ENCODE measurements around the gene MBD2.
A peak's percentile ranks its signal among the peaks of the same experiment; 100 is the strongest.
"Not testable (repeated sequence)": the region's sequence is repeated elsewhere in the genome, so short reads cannot be mapped to it uniquely, and the experiment has no call there.

MBD2 gene

DNA sequence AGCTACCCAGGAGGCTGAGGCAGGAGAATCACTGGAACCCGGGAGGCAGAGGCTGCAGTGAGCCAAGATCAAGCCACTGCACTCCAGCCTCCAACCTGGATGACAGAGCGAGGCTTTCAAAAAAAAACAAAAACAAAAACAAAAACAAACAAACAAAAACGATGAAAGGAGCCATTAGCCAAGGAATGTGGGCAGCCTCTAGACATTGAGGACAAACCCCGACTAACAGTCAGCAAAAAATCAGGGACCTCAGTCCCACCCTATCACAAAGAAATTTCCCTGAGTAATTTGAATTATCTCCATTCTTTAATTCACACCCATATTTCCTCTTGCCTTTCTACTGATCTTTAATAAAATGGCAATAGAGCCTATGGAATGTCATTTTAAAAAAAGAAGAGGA, 75.8 kb downstream of the MBD2 start:
- no peak for DNase-seq

DNA sequence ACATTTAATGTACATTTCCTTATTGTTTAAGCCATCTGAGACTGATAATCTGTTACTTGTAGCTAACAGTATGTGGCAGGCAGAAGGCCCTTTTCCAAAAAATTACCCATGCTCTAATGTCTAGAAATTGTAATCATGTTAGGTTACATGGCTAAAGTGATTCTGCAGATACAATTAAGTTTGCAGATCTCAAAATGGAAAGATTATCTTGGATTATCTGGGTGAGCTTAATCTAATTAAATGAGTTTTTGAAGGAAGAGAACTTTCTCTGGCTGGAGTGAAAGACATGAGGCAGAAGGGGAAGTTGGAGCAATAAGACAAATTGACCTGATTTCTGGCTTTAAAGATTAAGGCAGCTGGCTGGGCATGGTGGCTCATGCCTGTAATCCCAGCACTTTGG, 76.3 kb downstream of the MBD2 start:
- no peak for DNase-seq

DNA sequence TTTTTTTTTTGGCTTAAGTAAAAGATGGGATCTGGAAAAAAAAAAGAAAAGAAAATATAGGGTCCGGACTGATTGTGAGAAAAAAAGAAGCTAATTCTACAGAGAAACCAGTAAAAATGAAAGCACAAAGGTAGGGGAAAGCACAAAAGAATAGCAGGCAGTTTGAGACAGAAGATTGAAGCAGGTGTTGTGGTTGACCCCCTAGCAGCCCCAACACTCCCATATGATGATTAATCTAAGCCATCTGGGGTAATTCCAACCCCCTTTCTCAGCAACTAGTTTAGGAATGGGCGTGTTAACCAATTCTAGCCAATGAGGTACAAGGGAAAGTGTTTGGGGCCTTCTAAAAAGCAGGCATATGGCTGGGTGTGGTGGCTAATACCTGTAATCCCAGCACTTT, 77.0 kb downstream of the MBD2 start:
- no peak for DNase-seq

DNA sequence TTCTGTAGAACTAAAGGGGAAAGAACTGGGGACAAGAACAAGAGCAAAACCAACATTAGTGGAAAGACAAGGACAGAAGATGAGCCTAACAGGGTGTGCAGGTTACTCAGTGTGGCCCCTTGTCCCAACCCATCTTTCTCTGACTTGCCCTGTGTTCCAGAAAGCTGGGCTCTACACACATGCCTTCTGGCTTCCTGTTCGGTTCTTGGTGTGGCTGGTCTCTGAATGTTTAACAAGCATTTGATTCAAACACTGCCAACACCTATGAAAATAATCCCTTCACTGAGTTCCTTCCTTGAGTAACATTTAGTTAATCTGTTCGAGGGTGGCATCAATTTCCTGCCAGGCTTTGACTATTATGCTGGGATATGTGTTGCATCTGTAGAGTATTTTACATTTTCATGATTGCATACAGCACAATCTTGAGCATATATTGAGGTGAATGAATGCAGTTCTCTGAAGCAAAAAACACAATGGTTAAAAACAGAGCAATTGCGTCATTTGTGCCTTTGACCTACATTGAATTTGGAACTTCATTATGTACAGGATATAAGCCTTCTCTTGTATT, 83.3 kb downstream of the MBD2 start:
- DNase-seq, result no peak

DNA sequence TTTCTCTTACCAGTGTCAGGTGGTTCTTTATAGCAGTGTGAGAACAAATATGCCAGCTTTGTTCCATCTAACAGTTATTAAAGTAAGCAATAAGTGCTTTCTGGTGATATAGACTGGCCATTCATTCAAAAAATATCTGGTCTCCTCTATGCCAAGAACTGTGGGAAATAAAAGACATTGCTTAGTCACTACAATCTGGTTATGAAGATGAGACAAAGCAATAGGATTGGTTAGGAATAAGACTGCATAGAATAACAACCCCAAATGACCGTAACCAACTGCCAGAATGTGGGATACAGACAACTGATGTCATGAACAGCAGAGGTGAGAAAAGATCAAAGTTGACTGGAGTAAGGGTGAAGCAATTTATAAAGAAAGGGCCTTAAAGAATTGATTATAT, 83.8 kb downstream of the MBD2 start:
- DNase-seq, result no peak

DNA sequence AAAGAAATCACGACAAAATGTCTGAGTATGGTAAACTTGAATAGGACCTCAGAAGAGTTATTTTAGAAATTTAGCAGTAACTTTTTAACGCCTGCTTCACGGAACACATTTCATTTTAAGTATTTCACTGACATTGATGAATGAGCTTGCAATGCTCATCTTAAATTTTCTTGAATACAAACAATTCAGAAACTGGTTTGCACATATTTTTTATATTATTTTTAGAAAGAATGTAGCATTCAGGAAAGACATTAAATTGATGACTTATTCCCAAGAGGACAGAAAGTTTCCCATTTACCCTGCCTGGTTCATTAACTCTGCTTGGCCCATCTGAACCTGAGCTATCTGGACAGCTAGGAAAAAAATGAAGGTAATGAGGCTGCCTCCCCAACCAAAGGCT, 89.3 kb downstream of the MBD2 start:
- no peak for DNase-seq

DNA sequence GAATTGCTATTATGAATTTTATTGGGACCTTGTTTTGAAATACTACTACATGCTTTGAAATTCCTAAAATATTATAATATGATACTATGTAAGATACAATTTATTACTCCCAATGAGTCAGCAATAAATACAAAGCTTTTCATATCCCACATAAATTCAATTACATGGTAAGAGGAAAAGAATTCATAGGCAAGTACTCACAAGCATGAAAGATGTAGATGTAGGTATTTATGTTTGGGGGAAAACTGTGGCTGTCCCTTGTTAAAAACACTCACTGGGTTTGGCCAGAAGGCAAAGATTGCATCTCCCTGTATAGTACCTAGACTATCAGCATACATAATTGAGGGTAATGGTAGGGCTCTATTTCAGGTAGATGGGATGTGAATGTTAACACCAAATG, 90.4 kb downstream of the MBD2 start:
- no peak for DNase-seq

DNA sequence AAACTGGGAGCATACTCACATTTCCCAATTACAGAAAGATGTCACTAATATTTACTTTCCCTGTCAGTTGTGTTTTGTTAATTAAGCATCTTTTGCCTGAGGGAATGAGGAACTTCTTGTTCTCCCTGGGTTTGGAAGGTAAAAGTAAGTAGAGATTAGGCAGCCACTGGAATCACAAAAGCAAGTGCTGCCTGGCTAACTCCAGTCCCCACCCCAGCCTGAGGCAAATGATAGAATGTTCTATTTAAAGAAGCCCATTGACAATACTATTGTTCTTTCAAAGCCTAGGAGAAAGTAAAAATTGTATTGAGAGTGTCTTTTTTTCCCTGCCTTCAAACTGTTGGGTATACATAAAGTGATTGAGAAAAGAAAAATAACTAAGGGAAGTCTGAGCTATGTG, 93.8 kb downstream of the MBD2 start:
- no peak for DNase-seq

DNA sequence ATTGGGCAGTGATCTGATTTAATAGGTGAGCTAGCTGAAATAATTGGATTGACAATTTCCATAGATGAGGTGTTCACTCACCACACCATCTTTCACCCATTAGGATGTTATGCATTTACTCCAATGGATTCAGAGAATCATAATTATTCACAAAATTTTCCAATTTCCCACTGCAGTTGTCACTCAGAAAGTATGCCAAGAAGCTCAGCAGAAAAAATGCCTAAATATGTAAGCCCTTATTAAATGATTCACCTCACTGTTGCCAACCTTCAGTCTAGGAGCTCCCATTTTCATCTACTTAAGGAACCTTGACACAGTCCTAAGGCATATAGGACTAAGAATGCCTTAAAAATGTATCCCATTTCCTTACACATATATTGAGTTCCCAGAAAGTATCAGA, 94.3 kb downstream of the MBD2 start:
- no peak for DNase-seq

DNA sequence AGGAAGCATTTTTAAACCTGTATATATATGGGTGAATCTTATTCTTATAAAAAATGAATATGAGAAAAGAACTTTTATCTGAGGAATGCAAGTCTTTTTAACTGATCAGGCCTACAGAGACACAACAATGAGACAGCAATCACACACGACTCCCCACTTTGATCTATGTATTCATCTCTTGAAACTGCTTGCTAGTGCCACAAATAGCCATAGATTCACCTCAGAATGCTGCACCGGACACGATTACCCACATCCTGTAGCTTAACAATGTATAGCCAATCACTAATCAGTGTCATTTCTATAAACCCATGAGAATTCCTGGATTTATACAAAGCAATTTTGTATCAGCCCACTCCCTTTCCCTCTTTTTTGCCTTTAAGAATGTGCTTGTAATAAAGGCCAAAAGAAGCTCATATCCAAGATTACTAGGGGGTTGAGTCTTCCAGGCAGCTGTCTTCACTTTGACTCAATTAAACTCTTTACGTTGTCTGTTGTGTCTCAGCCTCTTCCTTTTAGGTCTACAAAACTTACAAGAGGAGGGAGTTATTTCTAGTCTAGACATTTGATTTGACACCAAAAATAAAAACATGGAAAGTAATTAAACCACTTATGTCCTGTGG, 94.9 kb downstream of the MBD2 start:
- no peak for DNase-seq

DNA sequence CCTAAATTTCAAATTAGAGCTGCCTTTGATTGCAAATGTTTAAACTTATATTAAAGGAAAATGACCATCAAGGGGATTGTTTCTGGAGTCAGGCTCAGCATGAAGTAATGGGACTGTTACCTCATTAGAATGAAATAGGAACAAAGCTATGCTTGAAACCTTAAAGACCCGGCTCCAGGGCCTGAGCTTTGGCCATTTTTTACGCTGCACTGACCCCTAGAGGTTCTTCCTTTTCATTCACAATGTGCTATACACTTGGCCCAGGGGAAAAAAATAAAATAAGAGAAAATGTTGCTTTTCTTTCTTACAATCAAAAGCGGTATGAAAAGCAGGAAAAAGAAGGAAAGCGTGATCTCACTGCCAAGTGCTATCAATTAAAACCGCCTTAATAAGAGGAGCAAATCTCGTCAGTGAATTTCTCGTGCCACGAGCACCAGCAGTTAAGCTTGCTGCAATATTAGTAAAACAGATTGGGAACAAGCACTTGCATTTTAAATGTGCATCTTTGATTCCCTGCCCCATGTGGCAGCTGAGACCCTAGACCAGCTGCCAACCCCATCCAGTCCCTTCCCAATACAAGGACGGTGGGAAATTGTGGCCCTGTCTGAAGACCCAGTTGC, 96.6 kb downstream of the MBD2 start:
- DNase-seq, result no peak

DNA sequence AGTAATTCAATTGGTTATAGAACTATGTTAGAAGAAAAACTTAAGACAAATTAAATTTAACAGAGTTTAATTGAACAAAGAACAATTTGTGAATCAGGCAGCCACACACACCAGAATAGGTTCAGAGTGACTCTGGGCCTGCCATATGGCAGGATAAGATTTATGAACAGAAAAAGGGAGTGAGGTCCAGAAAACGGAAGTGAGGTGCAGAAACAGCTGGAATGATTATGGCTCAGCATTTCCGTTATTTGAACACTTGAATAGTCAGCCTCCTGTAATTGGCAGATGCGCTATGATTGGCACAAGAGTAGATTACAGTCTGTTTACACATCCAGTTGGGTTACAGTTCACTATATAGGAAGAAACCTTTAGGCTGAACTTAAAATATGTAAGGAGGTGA, 99.0 kb downstream of the MBD2 start:
- no peak for DNase-seq

DNA sequence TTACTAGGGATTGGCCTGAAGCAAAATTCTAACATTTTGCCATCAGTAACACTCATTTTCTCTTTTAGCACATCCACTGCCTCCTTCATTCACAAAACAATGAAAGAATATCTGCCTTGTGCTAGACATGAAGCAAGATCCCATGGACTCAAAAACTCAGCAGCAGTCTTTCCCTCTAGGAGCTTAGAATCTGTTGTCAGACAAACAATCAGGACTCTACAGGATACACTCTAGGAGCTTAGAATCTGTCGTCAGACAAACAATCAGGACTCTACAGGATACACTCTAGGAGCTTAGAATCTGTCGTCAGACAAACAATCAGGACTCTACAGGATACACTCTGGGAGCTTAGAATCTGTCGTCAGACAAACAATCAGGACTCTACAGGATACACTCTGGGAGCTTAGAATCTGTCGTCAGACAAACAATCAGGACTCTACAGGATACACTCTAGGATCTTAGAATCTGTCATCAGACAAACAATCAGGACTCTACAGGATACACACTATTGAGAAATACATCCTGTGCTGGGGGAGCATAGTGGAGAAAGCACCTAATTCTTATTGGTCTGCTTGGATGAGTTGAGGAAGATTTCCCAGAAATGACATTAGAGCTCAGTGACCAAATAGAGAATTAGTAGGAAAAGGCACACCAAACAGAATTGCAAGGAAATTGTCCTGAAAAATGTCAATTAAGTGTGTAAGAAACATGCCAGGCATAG, 100.6 kb downstream of the MBD2 start:
- not testable (repeated sequence) for DNase-seq

DNA sequence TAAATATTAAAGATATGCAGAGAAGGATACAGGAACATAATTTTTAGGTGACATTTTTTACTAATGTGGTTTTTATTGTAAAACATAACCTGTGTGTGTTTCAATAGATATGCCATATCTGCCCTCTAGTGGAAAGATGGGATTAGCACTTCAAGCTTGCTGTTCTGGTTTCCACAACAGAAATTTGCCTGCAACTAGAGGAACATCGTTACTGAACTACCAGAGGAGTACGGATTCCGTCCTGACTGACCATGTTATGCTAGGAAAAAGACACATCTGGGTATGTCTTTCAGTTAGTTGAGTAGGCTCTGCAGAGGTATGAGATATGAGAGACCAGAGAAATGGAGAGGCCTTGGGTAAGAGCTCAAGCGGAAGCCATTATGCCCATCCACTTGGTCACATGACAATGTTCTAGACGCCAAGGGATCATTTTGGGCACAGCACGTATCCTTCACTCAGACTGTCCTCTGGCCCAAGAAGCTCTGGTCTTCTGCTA, 104.9 kb downstream of the MBD2 start:
- DNase-seq, result peak; percentile 6

DNA sequence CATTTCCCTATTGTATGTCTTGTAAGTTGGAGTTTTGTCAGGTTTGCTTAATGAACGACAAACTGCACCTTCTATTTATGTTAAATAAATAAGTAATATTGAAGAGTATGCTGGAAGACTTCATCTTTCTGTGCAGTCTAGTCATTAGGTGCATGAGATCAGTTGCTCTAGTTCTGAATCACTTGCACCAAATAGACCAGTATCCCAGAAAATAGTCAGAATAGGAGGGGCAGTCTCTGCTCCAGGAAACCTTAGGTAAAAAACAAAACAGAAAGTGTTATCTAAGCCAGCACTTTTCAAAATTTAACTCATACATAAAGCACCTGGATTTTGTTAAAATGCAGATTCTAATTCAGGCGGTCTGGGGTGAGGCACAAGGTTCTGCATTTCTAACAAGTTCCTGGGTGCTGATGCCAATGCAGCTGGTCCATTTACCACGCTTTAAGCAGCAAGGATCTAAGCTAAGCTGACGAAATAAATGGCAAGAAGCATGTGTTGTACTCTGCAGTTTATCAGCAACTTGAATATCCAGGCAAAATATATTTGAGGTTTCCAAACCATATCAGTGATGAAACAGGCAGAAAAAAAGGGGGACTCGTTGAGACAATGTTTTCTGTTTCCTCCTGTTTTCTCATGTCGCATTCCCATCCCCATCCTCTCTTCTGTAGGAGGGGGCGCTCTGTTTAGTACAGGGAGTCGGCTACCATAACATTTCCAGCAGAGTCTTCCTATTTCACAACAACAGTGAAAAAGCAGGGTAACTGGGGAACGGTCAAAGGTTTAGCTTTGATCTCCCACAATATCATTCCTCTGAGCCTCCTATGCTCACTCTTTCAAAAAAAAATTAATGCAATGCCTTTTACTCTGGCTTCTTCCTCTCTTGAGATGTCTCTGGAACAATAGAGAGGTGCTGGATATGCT, 106.4 kb downstream of the MBD2 start:
- DNase-seq, result no peak

DNA sequence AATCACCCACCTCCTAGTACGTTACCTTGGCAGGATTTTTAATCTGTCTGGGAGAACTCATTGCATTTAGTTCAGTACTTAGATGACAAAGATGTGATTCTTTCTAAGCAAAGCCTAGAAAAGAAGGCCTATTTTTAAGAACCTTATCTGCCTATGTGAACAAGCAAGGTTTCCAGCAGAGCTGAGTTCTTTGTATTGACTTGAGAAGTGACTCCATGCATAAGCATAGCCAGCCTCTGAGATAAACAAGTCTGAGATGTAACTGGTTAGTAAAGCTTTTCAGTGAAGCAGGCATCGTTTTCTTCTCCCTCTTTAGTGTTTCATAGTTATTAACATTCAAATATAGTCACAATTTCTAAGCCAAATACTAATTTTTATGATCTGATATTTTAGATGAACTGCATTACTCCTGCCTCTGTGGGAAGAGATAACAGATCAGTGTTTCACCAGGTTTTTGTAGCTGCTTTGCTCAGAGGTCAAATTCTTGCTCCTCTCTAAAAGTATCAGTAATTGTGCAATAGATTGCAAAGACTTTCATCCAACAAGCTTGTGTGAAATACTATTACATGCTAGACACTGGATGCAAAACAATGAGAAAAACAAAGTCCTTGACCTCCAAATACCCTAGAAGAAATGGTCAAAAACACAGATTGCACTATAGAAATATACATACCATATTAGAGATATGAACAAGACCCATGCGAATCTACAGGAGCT, 107.8 kb downstream of the MBD2 start:
- DNase-seq, result no peak

DNA sequence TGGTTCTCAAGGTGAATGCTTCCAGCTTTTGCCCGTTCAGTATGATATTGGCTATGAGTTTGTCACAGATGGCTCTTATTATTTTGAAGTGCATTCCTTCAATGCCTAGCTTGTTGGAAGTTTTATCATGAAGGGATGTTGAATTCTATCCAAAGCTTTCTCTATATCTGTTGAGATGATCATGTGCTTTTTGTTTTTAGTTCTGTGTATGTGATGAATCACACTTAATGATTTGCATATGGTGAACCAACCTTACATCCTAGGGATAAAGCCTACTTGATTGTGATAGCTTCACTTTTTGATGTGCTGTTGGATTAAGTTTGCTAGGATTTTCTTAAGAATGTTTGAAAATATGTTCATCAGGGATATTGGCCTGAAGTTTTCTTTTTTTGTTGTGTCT, 112.1 kb downstream of the MBD2 start:
- DNase-seq, result no peak

DNA sequence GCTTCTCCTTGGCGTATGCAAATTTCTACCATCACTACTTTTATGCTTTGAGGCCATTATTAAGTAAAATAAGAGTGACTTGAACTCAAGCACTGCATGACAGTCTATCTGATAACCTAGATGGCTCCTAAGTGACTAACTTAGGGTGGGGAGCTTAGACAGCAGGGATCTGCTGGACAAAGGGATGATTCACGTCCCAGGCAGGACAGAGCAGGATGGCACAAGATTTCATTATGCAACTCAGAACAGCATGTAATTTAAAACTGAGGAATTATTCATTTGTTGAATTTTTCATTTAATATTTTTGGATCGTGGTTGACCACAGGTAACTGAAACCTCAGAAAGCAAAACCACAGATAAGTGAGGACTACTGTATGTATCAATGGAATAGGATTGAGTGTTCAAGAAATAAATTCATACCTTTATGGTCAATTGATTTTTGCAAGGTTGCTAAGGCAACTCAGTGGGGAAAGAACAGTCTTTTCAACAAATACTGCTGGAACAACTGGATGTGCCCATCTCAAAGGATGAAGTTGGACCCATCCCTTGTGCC, 115.3 kb downstream of the MBD2 start:
- DNase-seq, result no peak

DNA sequence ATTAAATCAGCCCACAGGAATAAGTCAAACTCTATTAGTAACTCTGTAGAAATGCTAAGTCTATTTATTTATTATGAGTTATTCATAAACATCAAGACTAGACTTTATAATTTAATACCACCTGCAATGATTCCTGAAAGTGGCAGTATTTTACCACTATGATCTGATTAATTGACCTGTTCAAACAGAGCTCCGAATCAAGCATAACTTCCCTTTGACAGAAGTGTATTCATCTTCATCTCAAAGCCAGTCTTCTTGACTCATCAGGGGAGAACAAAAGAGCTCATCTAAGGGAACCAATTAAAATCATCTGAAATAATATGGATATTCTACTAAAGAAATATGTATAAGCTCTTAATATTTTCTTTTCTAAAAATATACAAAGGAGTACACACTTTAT, 122.3 kb downstream of the MBD2 start:
- DNase-seq, result no peak

Data from NCI-H1436 treated with DMSO at 0.1 percent for 48 hours (cell line).